IPS-20b (cell line): ENCODE data around the gene INPP5E.

Experiments
- H3K27ac ChIP-seq: one replicate; pipeline ENCODE4 v1.5.1; 2013; ENCODE audit warnings: low read length
- H3K27me3 ChIP-seq: 2 replicates; pipeline ENCODE4 v1.6.1; 2013; ENCODE audit warnings: mild to moderate bottlenecking, low read length, inconsistent platforms; ENCODE audit not compliant: insufficient read depth
- H3K36me3 ChIP-seq: 2 replicates; pipeline ENCODE4 v1.6.1; 2013; ENCODE audit warnings: low read depth, mild to moderate bottlenecking, inconsistent platforms, low read length, moderate library complexity; ENCODE audit not compliant: insufficient read depth
- H3K4me1 ChIP-seq: 2 replicates; pipeline ENCODE4 v1.6.1; 2013; ENCODE audit warnings: mild to moderate bottlenecking, control low read depth, inconsistent platforms, low read length, moderate library complexity; ENCODE audit not compliant: insufficient read depth
- H3K4me3 ChIP-seq: 2 replicates; pipeline ENCODE4 v1.5.1; 2013; ENCODE audit warnings: mild to moderate bottlenecking, low read length, inconsistent platforms
- H3K9ac ChIP-seq: 2 replicates; pipeline ENCODE4 v1.6.1; 2013; ENCODE audit warnings: low read depth, mild to moderate bottlenecking, inconsistent platforms, low read length, moderate library complexity
- H3K9me3 ChIP-seq: 2 replicates; pipeline ENCODE4 v1.6.1; 2013; ENCODE audit warnings: mild to moderate bottlenecking, low read depth, low read length, inconsistent platforms; ENCODE audit not compliant: insufficient read depth

The INPP5E gene

DNA sequence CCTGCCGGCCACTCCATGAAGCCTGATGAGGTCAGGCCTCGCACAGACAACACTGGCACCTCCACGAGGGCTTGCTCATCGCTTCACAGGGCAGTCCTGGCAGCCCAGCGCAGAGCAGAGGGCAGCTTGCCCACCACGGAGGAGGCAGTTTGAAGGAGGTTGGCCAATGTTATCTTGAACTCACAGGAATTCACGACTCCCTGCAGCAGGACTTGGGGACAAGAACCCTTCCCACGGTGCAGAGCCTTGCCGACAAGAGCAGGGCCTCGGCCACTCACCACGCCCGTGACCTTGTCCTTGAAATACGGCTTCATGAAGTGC is 44.7 kb downstream of the INPP5E start:
- H3K27ac ChIP-seq, result no peak overlapping the region
- H3K4me1 ChIP-seq, result 0 out of 2 replicates have a peak, but pooled peaks cover 4% of the 10 kb centered on the region
- no peak overlapping the region for H3K9ac ChIP-seq
- H3K36me3 ChIP-seq, result peaks cover 78% of the 10 kb centered on the region
- H3K4me3 ChIP-seq, result no peak overlapping the region
- H3K9me3 ChIP-seq, result no peaks in the 10 kb centered on the region
- no peaks in the 10 kb centered on the region for H3K27me3 ChIP-seq

DNA sequence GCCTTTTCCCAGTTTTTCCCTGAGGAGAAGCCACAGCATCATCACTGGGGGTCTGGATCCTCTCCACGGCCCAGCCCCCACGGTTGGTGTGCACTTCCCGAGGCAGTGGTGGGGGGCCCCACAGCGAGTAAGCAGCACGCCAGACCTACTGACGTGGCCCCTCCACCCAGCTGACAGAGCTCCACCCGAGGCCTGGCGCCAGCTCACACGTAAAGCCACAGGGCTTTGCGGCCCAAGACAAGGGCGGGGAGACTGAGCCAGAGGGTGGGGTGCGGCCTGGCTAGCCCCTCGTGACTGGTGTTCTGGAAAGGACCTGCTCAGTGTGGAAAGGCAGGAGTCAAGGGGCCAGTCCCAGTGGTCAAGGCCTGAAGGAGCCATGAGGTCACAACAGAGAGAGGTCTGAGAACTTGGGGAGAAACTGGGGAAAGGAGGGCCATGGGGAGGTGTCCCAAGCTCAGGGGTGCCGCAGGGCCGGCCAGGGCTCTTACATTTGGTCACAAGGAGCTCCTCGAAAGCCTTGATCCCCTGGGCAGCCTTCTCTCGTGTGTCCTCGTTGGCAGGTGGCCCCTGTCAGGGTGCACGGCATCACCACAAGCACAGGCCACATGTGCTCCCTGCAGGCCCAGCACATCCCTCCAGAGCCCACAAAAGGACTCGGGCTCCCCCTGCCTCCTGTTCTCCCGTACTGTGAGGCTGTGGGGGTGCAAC is 45.2 kb downstream of the INPP5E start:
- Histone ChIP-seq H3K27me3 (no peaks in the 10 kb centered on the region), H3K4me3 (no peak overlapping the region), H3K9ac (no peak overlapping the region), H3K36me3 (peaks cover 84% of the 10 kb centered on the region), H3K4me1 (0 out of 2 replicates have a peak, but pooled peaks cover 4% of the 10 kb centered on the region), H3K27ac (no peak overlapping the region), H3K9me3 (no peaks in the 10 kb centered on the region)

DNA sequence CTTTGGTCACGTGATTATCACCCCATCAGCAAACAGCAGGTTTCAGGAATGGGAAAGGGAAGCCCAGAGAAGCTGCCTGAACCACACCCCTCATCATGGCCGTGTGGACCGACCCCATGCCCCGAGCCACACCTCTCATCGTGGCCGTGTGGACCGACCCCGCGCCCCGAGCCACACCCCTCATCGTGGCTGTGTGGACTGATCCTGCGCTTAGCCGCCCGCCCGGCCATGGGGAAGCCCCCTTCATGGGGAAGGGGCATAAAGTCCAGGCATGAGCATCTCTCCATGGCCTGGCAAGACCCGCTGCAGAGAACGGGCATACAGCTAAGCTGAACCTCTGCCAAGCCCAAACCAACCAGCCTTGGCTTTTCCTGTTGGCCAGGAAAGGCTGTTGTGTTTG is 46.1 kb downstream of the INPP5E start:
- Histone ChIP-seq H3K36me3 (peaks cover 91% of the 10 kb centered on the region), H3K9ac (no peak overlapping the region), H3K27me3 (no peaks in the 10 kb centered on the region), H3K4me3 (no peak overlapping the region), H3K27ac (no peak overlapping the region), H3K4me1 (0 out of 2 replicates have a peak, but pooled peaks cover under 1% of the 10 kb centered on the region), H3K9me3 (no peaks in the 10 kb centered on the region)

DNA sequence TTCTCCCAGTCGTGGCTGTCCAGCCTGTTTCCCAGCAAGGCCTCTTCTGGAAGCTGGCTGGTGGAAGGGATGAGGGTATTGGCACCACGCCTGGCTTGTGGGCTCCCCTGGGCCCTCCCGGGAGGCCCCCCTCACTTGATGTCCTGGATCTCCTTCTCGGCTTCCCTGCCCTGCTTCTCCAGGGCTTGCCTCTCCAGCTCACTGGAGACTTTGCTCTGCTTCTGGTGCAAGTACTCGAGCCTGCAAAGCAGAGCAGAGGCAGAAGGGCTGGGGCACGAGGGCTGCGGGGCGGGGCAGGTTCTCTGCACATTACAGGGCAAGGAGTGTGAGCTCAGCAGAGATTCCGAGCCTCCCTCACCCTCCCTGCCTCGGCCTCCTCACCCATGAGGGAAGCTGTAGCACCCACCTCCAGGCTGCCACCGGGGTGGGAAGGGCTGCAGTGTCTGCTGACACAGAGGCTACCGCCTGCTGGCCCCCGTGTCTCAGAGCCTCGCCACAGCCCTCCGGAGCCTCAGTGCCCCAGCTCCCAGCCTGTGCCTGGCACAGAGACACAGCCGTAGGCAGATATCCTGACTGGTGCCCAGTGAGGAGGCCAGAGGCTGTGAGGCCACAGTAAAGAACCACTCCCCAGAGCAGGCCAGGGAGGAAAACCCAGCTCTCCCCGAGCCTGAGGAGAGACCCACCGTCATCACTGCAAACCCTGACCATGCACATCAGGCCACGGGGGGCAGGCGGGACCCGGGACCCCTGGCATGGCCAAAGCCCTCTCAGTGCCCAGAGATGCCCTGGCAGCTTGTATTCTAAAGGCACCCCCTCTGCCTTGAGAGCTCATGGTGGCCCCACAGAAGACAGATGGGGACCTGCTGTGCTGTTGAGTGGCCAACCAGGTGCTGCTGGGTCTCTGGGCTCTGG is 46.9 kb downstream of the INPP5E start:
- Histone ChIP-seq H3K36me3 (peaks cover 91% of the 10 kb centered on the region), H3K27me3 (no peaks in the 10 kb centered on the region)

DNA sequence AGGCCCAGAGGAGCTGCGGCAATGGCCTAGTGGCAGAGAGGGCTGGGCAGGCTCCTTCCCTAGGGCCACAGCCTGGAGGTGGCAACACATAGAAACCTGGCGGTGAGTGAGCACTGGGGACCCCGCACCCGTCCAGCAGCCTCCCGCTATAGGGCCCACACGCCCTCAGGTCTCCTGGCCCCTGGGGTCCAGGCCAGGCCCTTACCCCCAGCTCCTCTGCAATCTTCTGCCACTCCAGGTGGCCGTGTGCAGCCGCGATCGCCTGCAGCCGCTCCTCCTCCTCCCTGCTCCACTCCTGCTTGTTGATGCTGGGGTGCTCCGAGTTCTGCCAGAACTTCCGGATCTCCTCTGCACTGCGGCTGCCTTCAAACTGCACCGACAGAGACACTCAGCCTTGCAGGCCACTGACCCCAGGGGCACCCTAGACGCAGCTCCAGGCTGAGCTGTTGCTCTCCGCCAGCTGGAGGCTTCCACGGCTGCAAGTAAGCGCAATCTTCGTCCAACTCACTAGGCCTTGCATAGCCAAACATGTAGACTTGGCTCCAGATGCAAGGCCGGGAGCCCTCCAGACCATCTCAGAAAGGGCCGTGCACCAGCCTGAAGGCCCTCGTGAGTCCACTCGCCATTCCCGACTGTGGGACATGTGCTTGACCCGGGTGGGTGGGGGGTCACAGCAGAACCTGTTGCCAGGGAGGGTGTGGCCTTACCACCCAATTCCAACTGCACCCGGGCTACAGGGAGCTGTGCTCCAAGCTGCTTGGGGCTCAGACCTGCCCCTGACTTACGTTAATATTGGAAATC is 47.7 kb downstream of the INPP5E start:
- H3K4me3 ChIP-seq, result no peak overlapping the region
- H3K4me1 ChIP-seq, result no peaks in the 10 kb centered on the region
- H3K9me3 ChIP-seq, result no peaks in the 10 kb centered on the region
- no peaks in the 10 kb centered on the region for H3K27me3 ChIP-seq
- H3K27ac ChIP-seq, result no peak overlapping the region
- H3K36me3 ChIP-seq, result peaks cover 93% of the 10 kb centered on the region
- H3K9ac ChIP-seq, result no peak overlapping the region

More for the DNA sequence above, 46.9 kb downstream of the INPP5E start:
- no peak overlapping the region for H3K27ac ChIP-seq
- H3K9ac ChIP-seq, result no peak overlapping the region
- H3K4me3 ChIP-seq, result no peak overlapping the region
- no peaks in the 10 kb centered on the region for H3K4me1 ChIP-seq
- no peaks in the 10 kb centered on the region for H3K9me3 ChIP-seq

DNA sequence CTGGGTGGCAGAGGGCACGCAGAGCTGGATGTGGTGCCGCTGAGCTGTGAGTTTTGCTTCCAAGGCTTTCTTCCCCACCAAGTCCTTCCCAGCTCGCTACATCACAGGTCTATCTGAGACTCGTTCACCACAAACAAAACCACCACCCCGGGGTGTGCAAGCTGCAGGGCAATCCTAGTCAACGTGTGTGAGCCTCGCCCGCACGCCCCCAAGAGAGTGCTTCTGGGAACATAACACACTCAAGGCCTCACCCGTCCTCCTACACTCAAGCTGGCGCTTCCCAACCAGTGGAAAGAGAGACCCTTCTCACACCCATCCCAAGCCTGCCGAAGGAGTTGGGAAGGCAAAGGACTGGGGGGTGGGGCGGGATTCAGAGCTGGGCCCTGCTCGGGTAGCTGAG is 50.2 kb downstream of the INPP5E start:
- Histone ChIP-seq H3K36me3 (peaks cover 89% of the 10 kb centered on the region), H3K9ac (no peak overlapping the region), H3K27me3 (no peaks in the 10 kb centered on the region)

DNA sequence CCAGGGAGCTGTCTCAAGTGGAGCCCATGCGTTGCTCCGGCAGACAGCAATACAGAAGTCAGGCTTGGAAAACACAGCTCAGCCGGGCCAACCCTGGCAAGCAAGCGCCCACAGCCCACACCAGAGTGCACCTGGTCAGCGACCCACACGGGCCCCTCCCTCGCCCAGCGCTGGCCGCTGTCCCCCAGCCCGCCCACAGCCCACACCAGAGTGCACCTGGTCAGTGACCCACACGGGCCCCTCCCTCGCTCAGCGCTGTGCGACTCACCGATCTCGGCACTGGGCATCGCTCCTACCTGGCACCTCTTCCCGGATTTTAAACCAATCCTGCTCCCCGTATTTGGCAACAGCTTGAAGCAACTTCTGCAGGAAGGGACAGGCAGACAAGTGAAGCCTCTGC is 52.4 kb downstream of the INPP5E start:
- H3K27ac ChIP-seq, result no peak overlapping the region

More for the DNA sequence above, 50.2 kb downstream of the INPP5E start:
- Histone ChIP-seq H3K27ac (no peak overlapping the region), H3K4me1 (no peaks in the 10 kb centered on the region), H3K4me3 (no peak overlapping the region), H3K9me3 (no peaks in the 10 kb centered on the region)

DNA sequence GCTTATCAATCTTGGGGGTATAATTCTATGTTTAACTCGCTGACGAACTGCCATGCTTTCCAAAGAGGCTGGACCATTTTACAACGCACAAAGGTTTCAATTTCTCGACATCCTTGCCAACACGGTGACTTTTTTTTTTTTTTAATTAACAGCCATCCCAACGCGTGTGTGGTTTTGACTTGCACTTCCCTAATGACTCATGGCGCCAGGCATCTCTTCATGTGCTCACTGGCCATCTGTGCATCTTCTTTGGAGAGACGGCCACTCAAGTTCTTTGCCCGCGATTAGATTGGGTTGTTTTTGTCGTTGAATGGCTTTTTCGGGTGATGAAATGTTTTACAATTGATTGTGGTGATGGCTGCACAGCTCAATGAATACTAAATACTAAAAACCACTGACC is 53.6 kb downstream of the INPP5E start:
- Histone ChIP-seq H3K36me3 (peaks cover 89% of the 10 kb centered on the region), H3K4me3 (no peak overlapping the region), H3K9me3 (no peaks in the 10 kb centered on the region), H3K9ac (no peak overlapping the region), H3K27ac (no peak overlapping the region), H3K4me1 (no peaks in the 10 kb centered on the region), H3K27me3 (no peaks in the 10 kb centered on the region)

More for the DNA sequence above, 52.4 kb downstream of the INPP5E start:
- Histone ChIP-seq H3K27me3 (no peaks in the 10 kb centered on the region), H3K9ac (no peak overlapping the region), H3K36me3 (peaks cover 89% of the 10 kb centered on the region), H3K4me3 (no peak overlapping the region), H3K9me3 (no peaks in the 10 kb centered on the region), H3K4me1 (no peaks in the 10 kb centered on the region)

DNA sequence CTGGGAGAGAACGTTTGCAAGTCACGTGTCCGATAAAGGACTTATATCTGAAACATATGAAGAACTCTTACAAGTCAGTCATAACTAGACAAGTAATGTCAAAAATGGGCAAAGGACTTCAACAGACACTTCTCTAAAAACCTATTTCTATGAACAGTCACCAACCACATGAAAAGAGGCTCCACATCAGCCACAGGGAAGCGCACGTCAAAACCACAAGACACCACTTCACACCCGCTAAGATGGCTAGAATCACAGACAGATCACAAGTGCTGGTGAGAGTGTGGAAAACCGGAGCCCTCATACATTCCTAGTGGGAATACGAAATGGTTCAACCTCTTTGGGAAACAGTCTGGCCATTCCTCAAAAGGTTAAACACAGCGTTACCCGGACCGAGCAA is 54.6 kb downstream of the INPP5E start:
- Histone ChIP-seq H3K36me3 (peaks cover 92% of the 10 kb centered on the region), H3K9me3 (no peaks in the 10 kb centered on the region), H3K27me3 (no peaks in the 10 kb centered on the region), H3K4me3 (no peak overlapping the region), H3K9ac (no peak overlapping the region), H3K27ac (no peak overlapping the region), H3K4me1 (no peaks in the 10 kb centered on the region)

DNA sequence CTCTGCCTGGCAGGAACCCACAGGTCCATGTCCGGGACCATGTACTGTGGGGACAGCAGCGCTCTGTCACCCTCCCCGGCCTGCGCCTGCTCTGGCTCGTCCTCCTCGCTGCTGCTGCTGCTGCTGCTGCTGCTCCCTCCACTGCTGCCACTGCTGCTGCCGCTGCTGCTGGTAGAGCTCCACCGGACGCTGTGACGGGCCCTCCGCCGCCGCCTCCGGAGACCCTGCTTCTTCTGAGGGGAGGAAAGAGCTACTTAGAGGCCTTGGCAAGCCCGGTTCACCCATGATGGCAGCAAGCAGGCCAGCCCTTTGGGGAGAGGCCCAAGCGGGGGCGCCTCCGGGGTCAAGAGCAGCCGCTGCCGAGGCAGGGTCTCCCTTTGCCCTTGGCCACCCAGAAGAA is 56.2 kb downstream of the INPP5E start:
- Histone ChIP-seq H3K36me3 (peaks cover 88% of the 10 kb centered on the region), H3K27me3 (no peaks in the 10 kb centered on the region), H3K9me3 (no peaks in the 10 kb centered on the region), H3K27ac (no peak overlapping the region), H3K9ac (no peak overlapping the region), H3K4me1 (no peaks in the 10 kb centered on the region), H3K4me3 (no peak overlapping the region)

DNA sequence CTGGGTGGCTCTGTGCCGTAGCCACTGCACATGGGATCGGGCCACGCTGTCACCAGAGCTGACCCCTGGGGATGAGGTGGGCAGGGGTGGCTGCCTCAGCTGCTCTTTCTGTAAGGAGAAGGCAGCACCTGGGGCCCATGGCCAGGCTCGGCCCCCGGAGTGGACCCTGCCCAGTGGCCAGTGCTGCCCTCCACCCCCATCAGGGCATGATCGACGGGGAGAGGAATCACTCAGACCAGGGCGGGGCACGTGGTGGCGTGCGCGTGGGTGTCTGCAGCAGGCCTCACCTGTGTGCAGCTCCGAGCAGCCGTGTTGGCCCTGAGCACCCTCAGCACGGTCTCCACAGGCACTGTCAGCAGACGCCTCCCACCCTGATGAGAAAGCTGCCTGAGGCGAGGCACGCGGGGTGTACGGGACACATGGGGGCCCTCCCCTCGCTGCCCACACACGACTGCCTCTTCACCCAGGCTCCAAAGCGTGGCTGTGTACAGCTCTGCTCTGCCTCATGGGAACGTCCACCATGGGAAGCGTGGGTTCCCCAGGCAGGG is 57.6 kb downstream of the INPP5E start:
- H3K27me3 ChIP-seq, result no peaks in the 10 kb centered on the region
- no peaks in the 10 kb centered on the region for H3K9me3 ChIP-seq
- H3K36me3 ChIP-seq, result peaks cover 74% of the 10 kb centered on the region
- H3K4me1 ChIP-seq, result no peaks in the 10 kb centered on the region
- H3K4me3 ChIP-seq, result no peak overlapping the region
- H3K9ac ChIP-seq, result no peak overlapping the region
- no peak overlapping the region for H3K27ac ChIP-seq
